ENCODE results near the gene CRYAA. TPM values are rescaled to one million over a fixed set of nuclear protein-coding genes. Genes with fewer than 3 reads are reported as not detected.

CRYAA gene
- total RNA-seq, 1 donor from 2014 or later: not detected

DNA sequence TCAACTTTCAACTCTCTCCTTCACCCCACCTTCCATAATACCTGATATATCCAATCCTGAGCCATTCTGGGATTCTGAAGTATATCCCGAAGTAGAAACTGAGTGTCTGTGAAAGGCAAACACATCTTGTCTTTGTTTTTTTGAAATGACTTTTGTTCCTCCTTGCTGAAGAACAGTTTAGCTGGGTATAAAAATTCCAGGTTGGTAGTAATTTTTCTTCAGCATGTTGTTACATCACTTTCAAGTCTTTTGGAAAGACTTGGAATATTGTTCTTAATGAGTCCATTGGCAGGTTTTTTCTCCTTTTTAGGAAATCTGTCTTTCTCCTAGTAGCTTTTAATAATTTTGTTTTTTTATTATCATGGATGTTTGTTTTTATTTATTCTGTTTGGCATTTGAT, 32.7 kb downstream of the CRYAA start:
- DNase-seq (ENCODE audit: low read depth): no peak

DNA sequence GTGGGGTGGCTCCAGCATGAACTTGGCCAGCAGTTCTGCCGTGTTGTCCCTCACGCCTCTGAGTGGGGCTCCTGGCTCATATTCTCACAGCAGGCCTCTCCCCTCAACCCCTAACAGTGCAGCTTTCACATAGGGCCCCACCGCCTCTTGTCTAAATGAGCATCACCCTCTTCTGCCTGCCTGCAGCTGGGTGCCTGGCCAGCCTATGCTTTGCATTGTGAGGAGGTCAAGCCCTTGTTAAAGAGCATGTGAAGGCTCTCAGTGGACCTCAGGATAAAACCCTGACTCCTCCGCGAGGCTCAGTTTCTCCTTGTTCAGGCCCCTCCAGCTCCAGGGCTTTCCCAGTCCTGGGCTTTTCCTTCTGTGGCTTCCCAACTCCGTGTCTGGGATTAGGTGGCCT, 34.8 kb downstream of the CRYAA start:
- no peak for DNase-seq (ENCODE audit: low read depth)

DNA sequence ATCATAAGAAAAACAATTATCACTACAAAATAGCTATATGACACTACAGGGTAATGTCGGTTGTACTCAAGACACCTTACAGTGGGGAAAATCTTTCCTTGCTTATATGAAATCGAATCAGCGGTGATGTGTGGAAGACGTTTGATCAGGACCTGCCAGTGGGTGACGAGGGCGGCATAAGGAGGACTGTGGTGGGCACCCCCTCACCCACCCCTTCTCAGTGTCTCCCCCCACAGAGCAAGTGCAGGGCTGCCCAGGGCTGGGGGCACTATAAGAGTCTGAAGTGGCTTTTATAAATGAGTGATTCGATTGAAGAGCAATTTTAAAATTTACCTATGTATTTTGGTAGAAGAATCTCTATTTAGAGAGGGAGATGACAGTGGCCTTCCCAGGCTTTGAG, 35.8 kb downstream of the CRYAA start:
- no peak for DNase-seq (ENCODE audit: low read depth)

DNA sequence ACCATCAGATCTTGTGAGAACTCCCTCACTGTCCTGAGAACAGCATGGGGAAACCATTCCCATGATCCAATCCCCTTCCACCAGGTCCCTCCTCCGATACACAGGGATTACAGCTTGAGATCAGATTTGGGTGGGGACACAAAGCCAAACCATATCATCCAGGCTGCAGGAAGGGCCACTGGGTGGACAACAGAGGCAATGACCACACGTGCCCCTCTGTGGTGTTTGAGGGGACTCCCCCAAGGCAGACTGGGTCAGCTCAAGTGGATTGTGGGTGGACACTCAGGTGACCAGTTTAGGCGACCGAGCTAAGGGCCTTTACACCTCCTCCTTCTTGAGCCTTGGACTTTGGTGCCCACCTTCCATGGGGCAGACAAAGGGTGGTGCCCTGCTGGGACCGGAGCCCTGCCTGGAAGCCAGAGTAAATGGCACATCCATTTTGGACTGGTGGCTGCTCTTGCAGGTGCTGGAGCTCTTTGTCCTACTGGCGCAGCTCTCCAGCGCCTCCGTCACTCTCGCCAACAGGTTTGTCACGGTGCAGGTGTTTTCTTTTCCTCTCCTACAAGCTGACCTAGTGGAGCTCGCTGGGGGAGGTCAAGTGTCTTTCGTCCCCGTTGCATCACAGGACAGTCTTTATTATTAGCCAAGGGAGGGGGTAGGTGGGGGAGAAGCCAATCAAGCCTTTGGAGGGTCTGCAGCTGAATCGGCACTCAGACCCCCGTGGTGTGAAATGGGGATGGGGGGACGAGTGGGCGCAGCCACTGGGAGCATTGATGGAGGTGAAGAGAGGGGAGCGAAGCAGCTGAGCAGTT, 37.6 kb downstream of the CRYAA start:
- DNase-seq (ENCODE audit: low read depth): no peak

DNA sequence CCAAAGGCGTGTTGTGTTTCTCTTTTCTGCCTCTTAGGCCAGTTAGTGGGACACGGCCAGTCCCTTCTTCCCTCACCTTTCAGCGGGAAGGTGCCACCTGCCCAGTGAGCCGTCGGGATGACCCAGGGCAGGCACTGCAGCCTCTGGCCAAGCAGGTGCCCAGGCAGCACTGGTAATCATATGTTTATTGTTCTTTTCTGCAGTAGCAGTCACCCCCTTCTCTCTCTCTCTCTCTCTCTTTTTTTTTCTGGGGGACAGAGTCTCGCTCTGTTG, 38.2 kb downstream of the CRYAA start:
- DNase-seq (ENCODE audit: low read depth): no peak

- DNase-seq (ENCODE audit: low read depth): no peak
Measured at GRCh38 chr21:43207868-43208267, 39.1 kb downstream of the CRYAA start.

GRCh38 chr21:43208561-43209332, 39.9 kb downstream of the CRYAA start:
- no peak for DNase-seq (ENCODE audit: low read depth)

- DNase-seq (ENCODE audit: low read depth): peak; percentile 58
Measured at GRCh38 chr21:43209575-43210453, 41.0 kb downstream of the CRYAA start.

DNA sequence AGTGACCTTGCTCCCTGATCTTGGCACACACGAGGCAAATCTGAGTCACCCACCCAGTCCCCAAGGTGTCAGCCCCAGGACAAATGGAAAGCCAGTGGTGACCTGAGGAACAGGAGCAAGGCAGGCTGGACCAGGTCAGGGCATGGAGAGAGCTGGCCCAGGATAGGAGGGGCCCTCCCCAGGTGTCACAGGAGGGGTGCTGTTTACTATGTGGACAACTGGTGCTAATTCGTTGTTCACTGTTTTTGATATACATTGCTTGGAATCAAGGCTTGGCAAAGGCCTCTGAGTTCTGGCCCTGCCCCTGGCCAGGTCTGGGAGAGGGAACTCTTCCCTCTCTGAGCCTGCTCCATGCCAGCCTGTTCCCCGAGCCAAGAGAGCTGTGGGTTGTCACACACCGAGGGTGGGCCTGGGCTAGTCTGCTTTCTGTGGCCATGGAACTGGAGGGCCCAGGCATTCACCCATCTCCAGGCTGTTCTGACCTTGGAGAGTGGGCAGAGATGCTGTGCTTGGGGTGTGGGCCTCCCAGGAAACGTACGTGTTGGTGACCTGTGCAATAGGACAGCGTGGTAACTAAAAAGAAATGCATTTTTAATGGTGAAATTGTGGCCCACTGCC, 41.8 kb downstream of the CRYAA start:
- DNase-seq (ENCODE audit: low read depth): no peak

DNA sequence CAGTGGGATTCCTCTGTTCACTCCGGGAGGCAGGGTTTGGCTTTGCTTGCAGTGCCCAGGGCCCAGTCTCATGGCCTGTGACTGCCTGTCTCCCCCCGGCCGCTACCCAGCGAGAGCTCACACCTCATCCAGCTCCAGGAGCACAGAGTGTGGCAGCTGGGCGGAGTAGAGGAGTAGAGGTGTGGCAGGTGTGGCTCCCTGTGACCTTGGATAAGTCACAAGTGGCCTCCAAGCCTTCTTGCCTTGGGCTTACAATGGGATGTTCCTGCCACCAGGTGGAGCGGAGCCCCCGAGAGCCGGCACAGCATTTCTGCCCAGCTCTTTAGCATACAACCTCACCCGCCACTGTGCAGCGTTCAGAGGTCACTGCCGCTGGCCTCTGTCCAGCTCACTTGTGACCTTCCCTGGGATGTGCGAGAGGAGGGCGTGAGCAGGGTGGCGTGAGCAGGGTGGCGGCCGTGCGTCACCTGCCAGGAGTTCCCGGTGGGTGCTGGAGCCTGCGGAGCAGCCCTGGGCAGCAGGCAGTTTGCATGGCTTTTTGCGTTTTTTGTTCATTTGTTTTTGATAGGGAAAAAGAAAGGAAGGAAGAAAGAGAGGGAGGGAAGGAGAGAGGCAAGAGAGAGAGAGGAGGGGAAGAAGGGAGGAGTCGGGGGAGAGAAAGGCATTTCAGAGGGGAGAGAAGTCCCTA, 42.4 kb downstream of the CRYAA start:
- DNase-seq (ENCODE audit: low read depth): no peak

GRCh38 chr21:43211760-43212115, 42.9 kb downstream of the CRYAA start:
- no peak for DNase-seq (ENCODE audit: low read depth)

Other genes with a start within 250 kb of the CRYAA start
- not detected in 2 replicates for gene ERVH48-1, start 243.4 kb upstream of the CRYAA start, total RNA-seq
- gene PKNOX1, start 194.4 kb upstream of the CRYAA start, total RNA-seq: 16.5 and 18.4 TPM in 2 replicates
- gene CBS, start 93.2 kb upstream of the CRYAA start, total RNA-seq: 15.8 and 20.0 TPM in 2 replicates
- gene U2AF1, start 61.4 kb upstream of the CRYAA start, total RNA-seq: 17.9 and 18.3 TPM in 2 replicates

Data from myocyte (in vitro differentiated cells).